Heart left ventricle (tissue), 16 donors: ENCODE data around the gene TNNC2. TPM values are rescaled to one million over a fixed set of nuclear protein-coding genes. Genes with fewer than 3 reads are reported as not detected.

Source experiments
- ATAC-seq, 4 donors: fragments of 200-7000 bp; cut with Tn5 transposase; one replicate each; pipeline ENCODE4 v1.9.1; 2020 to 2022; ENCODE audit warnings: moderate library complexity in 4 of 4, mild to moderate bottlenecking in 3 of 4, moderate number of reproducible peaks in 1 of 4
- DNase-seq, 5 donors: peaks; one replicate each; pipeline ENCODE4 v3.0.0-alpha.2; 2020
- H3K27ac ChIP-seq, 12 donors: fragments of 200-600 bp; sonication (generic) in 4 of 12; one replicate each; pipeline versions ENCODE4 v1.5.0 to v1.8.0; 2016 to 2022; ENCODE audit warnings: mild to moderate bottlenecking in 2 of 12
- H3K27me3 ChIP-seq, 9 donors: fragments of 200-600 bp; sonication (generic) in 2 of 9; one replicate each; pipeline versions ENCODE4 v1.5.1 to v1.8.0; 2016 to 2022; ENCODE audit warnings: mild to moderate bottlenecking in 3 of 9
- H3K36me3 ChIP-seq, 9 donors: fragments of 200-600 bp; sonication (generic) in 2 of 9; one replicate each; pipeline versions ENCODE4 v1.5.0 to v1.8.0; 2018 to 2022; ENCODE audit warnings: mild to moderate bottlenecking in 2 of 9
- H3K4me1 ChIP-seq, 12 donors: fragments of 200-600 bp; sonication (generic) in 4 of 12; one replicate each; pipeline versions ENCODE4 v1.5.0 to v1.8.0; 2016 to 2022; ENCODE audit warnings: mild to moderate bottlenecking in 3 of 12
- H3K4me3 ChIP-seq, 12 donors: fragments of 200-600 bp; sonication (generic) in 4 of 12; one replicate each; pipeline versions ENCODE4 v1.5.0 to v1.8.0; 2017 to 2022; ENCODE audit warnings: mild to moderate bottlenecking in 9 of 12, moderate library complexity in 4 of 12
- H3K9me3 ChIP-seq, 12 donors: fragments of 200-600 bp; sonication (generic) in 4 of 12; one replicate each; pipeline versions ENCODE4 v1.5.0 to v1.8.0; 2016 to 2022; ENCODE audit warnings: mild to moderate bottlenecking in 1 of 12
- POLR2A ChIP-seq, 2 donors: fragments of 450-650 bp; IDR thresholded peaks; one replicate each; pipeline ENCODE4 v1.6.1; 2017; ENCODE audit warnings: antibody characterized with exemption in 2 of 2, mild to moderate bottlenecking in 2 of 2, moderate library complexity in 2 of 2
- WGBS, 4 donors: extraction: QIAGEN DNeasy Blood & Tissue Kit in 2 of 4; methylation state at CpG; one replicate each; pipeline versions ENCODE4 v1.1.5 to v1.1.7; 2013 to 2018; 5-methylcytosine and 5-hydroxymethylcytosine counted together
- intact Hi-C, 10 donors: fragments of 100-400 bp; cut with DNase I; formaldehyde crosslinking; loops; one replicate each; pipeline versions ENCODE4 v1.11.1 to v1.14.2; 2022
- polyA plus RNA-seq, 2 donors: library from polyadenylated mRNA; stranded (reverse); fragments of 200-250 nt; gene quantifications; one replicate each; pipeline ENCODE4 v1.2.3, GENCODE V29; 2013
- total RNA-seq, 9 donors: library from RNA; depleted of rRNA in 2 of 9; stranded (reverse); fragments of >200 nt in 2 of 9; fragmentation: NEBNext Ultra II Directional in 3 of 9; extraction: Animal tissue kit (Norgen Biotek cat#: 25700) in 3 of 9; gene quantifications; one replicate each; pipeline versions ENCODE4 v1.1.0 to v1.2.4, GENCODE V29; 2016 to 2023
- TF ChIP-seq, protein P1 (sequence below), 12 donors: fragments of 200-600 bp; sonication (generic) in 4 of 12; IDR thresholded peaks; one replicate each; pipeline versions ENCODE4 v1.5.0 to v1.8.0; 2018 to 2022; ENCODE audit warnings: antibody characterized with exemption in 12 of 12, mild to moderate bottlenecking in 5 of 12
- donor health status: ischemic (EF 13 %, LVEDD 7.1; RV severe dilation, severe dysfunction).
- donor health status: healthy with polysubstance abuse.
- donor health status: DM: no; HTN: yes; CAD: no.
- donor health status: DM: no; HTN: no; CAD: no.
- donor health status: ischemic (EF 25% LVEDD 6.9; RV normal size, moderate dysfunction).
- donor health status: ischemic (EF 25% LVEDD 5.7; RV mildly dilated, moderate dysfunction).
- donor health status: healthy.
- donor health status: DM: yes; HTN: yes; CAD: no.
- donor health status: ischemic (EF 35%, LVEDD 5.7; RV mildly dilated, moderate dysfunction).
- donor health status: nonischemic (EF 11% LVEDD 7.7; RV severe dilation, severe dysfunction).
- donor health status: DM: yes; HTN: yes; CAD: no.
- donor health status: PGD.
- donor health status: ischemic (EF 29% LVEDD 5.4; RV normal size, mild dysfunction).
- donor health status: nonischemic (EF 23%, LVEDD 6.1; RV moderate dilation, normal function).

Gene TNNC2
- total and polyA plus RNA-seq, 11 donors = 0.14 to 0.30 TPM; not detected in 9

DNA sequence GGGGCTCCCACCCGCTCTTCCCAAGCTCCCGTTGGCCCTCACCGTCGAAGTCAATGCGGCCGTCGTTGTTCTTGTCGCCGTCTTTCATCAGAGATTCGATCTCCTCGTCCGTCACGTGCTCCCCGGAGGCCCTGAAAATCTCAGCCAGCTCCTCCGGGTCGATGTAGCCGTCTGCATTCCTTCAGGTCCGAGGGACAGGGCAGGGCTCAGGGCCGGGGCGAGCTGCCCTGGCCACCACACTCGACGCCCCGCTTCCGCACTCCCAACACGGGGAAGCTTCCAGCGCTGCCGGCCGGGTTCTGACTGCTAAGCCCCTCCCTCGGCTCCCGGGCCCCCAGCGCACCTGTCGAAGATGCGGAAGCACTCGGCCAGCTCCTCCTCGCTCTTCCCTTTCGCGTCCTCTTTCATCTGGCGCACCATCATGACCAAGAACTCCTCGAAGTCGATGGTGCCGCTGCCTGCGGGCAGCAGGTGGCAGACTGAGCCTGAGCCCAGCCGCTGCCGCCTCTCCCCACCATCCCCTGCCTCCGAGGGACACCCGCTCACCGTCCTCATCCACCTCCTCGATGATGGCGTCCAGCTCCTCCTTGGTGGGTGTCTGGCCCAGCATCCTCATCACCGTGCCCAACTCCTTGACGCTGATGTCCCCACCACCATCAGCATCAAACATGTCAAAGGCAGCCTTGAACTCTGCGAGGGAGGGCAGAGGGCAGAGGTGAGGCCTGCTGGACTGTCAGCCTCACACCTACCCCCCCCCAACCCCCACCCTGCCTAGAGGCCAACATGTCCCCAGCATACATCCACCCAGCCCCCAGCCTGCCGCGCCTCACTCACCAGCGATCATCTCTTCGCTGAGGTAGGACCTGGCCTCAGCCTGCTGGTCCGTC lies 2.9 kb downstream of the TNNC2 start:
- Histone ChIP-seq H3K4me1 (peaks cover 0 to 38% (median 24%) of the 10 kb centered on the region in 12 donors), H3K4me3 (peak overlapping the region in 7 of 12 donors; percentile 3 to 28 (median 21))
- intact Hi-C loops = loop anchor here in 4 of 10 donors (10.0 kb wide), 1 partner anchor 141 kb away; no protein-coding TSS in a partner anchor

DNA sequence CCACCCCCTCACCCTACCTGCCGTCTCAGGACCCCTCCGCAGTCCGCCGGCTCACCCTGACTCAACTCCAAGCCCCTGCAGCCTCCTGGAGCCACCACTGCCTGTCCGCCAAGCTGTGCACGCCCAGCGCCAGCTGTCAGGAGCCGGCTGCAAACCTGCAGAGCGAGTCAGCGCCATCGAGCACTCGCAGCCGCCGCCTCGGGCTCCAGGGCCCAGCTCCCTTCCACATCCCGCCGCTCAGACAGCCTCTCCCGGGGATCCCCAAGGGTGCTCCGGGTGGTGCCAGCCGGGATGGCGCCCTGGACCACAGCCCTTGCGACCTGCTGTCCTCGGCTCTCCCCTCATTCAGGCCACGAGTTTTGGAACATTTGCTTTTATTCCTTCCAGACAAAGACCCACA lies 4.3 kb downstream of the TNNC2 start:
- Histone ChIP-seq H3K27ac (no peak overlapping the region), H3K27me3 (peaks cover 2 to 30% (median 19%) of the 10 kb centered on the region in 9 donors), H3K36me3 (no peaks in the 10 kb centered on the region), H3K4me1 (peaks cover 0 to 36% (median 19%) of the 10 kb centered on the region in 12 donors), H3K4me3 (peak overlapping the region in 3 of 12 donors; percentile 9 to 24 (median 10)), H3K9me3 (no peaks in the 10 kb centered on the region)
- TF ChIP-seq, protein P1, sequence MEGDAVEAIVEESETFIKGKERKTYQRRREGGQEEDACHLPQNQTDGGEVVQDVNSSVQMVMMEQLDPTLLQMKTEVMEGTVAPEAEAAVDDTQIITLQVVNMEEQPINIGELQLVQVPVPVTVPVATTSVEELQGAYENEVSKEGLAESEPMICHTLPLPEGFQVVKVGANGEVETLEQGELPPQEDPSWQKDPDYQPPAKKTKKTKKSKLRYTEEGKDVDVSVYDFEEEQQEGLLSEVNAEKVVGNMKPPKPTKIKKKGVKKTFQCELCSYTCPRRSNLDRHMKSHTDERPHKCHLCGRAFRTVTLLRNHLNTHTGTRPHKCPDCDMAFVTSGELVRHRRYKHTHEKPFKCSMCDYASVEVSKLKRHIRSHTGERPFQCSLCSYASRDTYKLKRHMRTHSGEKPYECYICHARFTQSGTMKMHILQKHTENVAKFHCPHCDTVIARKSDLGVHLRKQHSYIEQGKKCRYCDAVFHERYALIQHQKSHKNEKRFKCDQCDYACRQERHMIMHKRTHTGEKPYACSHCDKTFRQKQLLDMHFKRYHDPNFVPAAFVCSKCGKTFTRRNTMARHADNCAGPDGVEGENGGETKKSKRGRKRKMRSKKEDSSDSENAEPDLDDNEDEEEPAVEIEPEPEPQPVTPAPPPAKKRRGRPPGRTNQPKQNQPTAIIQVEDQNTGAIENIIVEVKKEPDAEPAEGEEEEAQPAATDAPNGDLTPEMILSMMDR (IDR thresholded peaks at IDR 0.05) = no peak
- TF ChIP-seq POLR2A (IDR thresholded peaks at IDR 0.05) = no peak
- intact Hi-C loops = loop anchor here in 4 of 10 donors (10.0 kb wide), 1 partner anchor 142 kb away; no protein-coding TSS in a partner anchor
- ATAC-seq (peak in 2 of 4 donors; percentile 22 to 25), DNase-seq (peak in 1 of 5 donors; percentile 57)
- 5 to 8% (median 7%) methylated on average over 18 to 24 of the region's 24 CpGs for WGBS, 4 donors

More for the DNA sequence above, 2.9 kb downstream of the TNNC2 start:
- Histone ChIP-seq H3K27ac (no peak overlapping the region), H3K36me3 (no peaks in the 10 kb centered on the region), H3K27me3 (peaks cover 2 to 30% (median 19%) of the 10 kb centered on the region in 9 donors), H3K9me3 (no peaks in the 10 kb centered on the region)
- peak in 3 of 5 donors; percentile 44 to 73 (median 53) for DNase-seq
- TF ChIP-seq, protein P1 (IDR thresholded peaks at IDR 0.05) = peak; percentile 18 to 59 (median 42)
- no peak for TF ChIP-seq POLR2A (IDR thresholded peaks at IDR 0.05)
- peak in 3 of 4 donors; percentile 63 to 72 (median 67) for ATAC-seq
- WGBS, 4 donors = 17 to 21% (median 19%) methylated on average over 53 to 57 of the region's 57 CpGs

DNA sequence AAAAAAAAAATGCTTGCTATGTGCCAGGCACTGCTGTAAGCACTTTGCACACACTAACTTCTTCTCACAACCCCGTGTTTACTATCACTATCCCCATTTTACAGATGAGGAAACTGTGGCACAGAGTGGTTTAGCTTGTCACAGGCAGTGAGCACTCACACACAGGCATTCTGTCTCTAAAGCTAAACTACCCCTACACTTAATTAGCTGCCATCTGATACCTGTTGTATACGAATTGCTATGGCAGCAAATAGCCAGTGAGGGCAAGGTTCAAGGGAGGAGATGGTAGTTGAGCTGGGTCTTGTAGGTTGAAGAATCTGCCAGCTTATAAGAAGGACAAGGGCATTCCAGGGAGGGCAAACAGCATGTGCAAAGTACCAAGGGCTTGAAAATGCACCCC lies 5.2 kb downstream of the TNNC2 start:
- no peak for DNase-seq
- Histone ChIP-seq H3K36me3 (no peaks in the 10 kb centered on the region), H3K27me3 (peaks cover 2 to 30% (median 19%) of the 10 kb centered on the region in 9 donors), H3K9me3 (no peaks in the 10 kb centered on the region), H3K27ac (no peak overlapping the region), H3K4me1 (peaks cover 0 to 41% (median 21%) of the 10 kb centered on the region in 12 donors), H3K4me3 (no peak overlapping the region)
- TF ChIP-seq, protein P1 (IDR thresholded peaks at IDR 0.05) = no peak
- no peak for TF ChIP-seq POLR2A (IDR thresholded peaks at IDR 0.05)
- WGBS, 4 donors = 79 to 90% (median 86%) methylated on average over 2 of the region's 2 CpGs
- intact Hi-C loops = loop anchor here in 4 of 10 donors (10.0 kb wide), 1 partner anchor 143 kb away; no protein-coding TSS in a partner anchor
- no peak for ATAC-seq

DNA sequence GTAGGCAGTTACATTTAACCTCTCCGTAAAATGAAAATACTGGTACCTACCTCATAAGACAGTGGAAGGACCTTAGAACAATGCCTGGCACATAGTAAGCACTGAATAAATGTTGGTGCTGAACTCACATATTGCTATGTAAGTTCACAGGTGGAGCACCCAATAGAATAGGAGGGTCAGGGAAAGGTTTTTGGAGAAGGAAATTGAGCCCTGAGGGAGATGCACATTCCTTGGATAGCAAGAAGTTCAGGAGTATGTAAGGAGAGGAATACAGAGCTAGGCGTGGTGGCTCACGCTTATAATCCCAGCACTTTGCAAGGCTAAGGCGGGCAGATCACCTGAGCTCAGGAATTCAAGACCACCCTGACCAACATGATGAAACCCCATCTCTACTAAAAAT lies 7.6 kb downstream of the TNNC2 start:
- WGBS, 4 donors = 96 to 99% (median 96%) methylated on average over 4 of the region's 4 CpGs
- intact Hi-C loops = no loop called here
- Histone ChIP-seq H3K27ac (no peak overlapping the region), H3K27me3 (peaks cover 2 to 28% (median 19%) of the 10 kb centered on the region in 9 donors), H3K4me3 (no peak overlapping the region), H3K9me3 (no peaks in the 10 kb centered on the region), H3K4me1 (peaks cover 0 to 29% (median 14%) of the 10 kb centered on the region in 12 donors), H3K36me3 (no peaks in the 10 kb centered on the region)
- no peak for ATAC-seq
- no peak for DNase-seq
- no peak for TF ChIP-seq POLR2A (IDR thresholded peaks at IDR 0.05)
- TF ChIP-seq, protein P1 (IDR thresholded peaks at IDR 0.05) = no peak
